ENCODE results near the gene NCAPG2.

NCAPG2 gene

DNA sequence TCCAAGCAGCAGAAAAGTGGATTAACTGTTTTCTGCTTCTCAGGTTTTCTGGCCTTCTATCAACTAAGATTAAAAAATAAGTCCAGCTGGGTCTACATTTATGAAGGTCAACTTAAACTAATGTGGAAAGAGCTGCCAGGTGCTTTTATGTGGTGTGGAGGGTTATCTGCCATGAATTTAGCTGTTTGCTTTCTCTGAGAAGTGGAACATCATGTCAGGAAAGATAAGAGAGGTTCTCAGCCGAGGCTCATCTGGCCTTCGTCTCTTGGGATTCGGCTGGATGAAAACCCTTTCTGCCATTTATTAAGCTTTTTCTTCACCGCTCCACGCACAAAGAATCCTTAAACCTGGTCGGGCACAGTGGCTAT, 122.5 kb downstream of the NCAPG2 start:
- TF ChIP-seq, protein P1, sequence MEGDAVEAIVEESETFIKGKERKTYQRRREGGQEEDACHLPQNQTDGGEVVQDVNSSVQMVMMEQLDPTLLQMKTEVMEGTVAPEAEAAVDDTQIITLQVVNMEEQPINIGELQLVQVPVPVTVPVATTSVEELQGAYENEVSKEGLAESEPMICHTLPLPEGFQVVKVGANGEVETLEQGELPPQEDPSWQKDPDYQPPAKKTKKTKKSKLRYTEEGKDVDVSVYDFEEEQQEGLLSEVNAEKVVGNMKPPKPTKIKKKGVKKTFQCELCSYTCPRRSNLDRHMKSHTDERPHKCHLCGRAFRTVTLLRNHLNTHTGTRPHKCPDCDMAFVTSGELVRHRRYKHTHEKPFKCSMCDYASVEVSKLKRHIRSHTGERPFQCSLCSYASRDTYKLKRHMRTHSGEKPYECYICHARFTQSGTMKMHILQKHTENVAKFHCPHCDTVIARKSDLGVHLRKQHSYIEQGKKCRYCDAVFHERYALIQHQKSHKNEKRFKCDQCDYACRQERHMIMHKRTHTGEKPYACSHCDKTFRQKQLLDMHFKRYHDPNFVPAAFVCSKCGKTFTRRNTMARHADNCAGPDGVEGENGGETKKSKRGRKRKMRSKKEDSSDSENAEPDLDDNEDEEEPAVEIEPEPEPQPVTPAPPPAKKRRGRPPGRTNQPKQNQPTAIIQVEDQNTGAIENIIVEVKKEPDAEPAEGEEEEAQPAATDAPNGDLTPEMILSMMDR (IDR thresholded peaks at IDR 0.05; ENCODE audit: low read depth, low read length): no peak
- H3K4me3 ChIP-seq (ENCODE audit: low read depth, low read length): no peak overlapping the region

DNA sequence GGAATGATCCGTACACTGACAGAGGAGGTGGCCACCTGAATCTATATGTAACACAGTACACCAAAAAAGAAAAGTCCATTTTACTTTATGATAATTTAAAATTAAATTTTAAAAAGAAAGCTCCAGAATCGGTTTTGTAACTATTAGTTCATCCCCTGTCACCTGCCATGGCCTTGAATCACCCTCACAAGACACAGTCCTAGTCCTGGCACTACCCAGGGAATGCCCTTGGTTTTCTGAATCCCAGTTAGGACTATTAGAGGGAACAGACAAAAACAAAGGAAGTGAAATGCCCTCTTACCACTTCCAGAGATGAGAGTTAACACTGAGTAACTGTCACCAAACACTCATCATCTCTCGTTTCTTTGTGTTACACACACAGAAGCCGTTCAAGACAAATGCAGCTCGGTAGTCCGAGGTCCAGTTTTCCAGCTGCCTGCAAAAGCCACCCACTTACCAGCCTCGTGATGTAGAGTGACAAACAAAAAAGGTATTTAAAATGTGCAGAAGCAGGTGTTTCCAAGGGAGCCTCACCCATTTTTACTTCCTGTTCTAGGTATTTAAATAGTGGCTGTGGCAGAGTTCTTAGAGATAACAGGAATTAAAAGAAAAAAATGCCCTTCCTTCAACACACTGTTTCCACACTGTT, 123.0 kb downstream of the NCAPG2 start:
- TF ChIP-seq, protein P1 (IDR thresholded peaks at IDR 0.05; ENCODE audit: low read depth, low read length): no peak
- no peak overlapping the region for H3K4me3 ChIP-seq (ENCODE audit: low read depth, low read length)

Data from WI38 (cell line).